ENCODE measurements around the gene RTKN. TPM values are rescaled to one million over a fixed set of nuclear protein-coding genes. Genes with fewer than 3 reads are reported as not detected.
A peak's percentile ranks its signal among the peaks of the same experiment; 100 is the strongest.

Gene RTKN
- total and polyA plus RNA-seq, 4 donors: 27.8 to 98.0 (median 73.0) TPM

GRCh38 chr2:74414441-74414840, 27.3 kb downstream of the RTKN start:
- H3K36me3 ChIP-seq (ENCODE audit: control insufficient read depth in 4 of 4, insufficient read depth in 3 of 4, low read depth in 1 of 4, low read length in 3 of 4): no peaks in the 10 kb centered on the region
- WGBS: 75% methylated on average over 19 of the region's 19 CpGs
- H3K27ac ChIP-seq (ENCODE audit: low read depth in 1 of 2, low read length in 2 of 2): no peak overlapping the region
- no peak overlapping the region for H3K4me3 ChIP-seq (ENCODE audit: low read depth in 1 of 3, low read length in 3 of 3)
- H3K27me3 ChIP-seq (ENCODE audit: control insufficient read depth in 4 of 4, insufficient read depth in 4 of 4, low read length in 3 of 4): peaks cover 0 to 7% (median 0%) of the 10 kb centered on the region in 4 donors
- no peak for TF ChIP-seq SP1 (IDR thresholded peaks at IDR 0.05)
- no peaks in the 10 kb centered on the region for H3K9me3 ChIP-seq (ENCODE audit: control insufficient read depth in 4 of 4, low read length in 3 of 4)
- peaks cover 0 to 13% (median 11%) of the 10 kb centered on the region in 4 donors for H3K4me1 ChIP-seq (ENCODE audit: control insufficient read depth in 4 of 4, insufficient read depth in 4 of 4, low read length in 3 of 4)
- DNase-seq (ENCODE audit: low spot score): no peak
- H3K9ac ChIP-seq (ENCODE audit: low read depth in 1 of 2, low read length in 2 of 2): no peak overlapping the region

DNA sequence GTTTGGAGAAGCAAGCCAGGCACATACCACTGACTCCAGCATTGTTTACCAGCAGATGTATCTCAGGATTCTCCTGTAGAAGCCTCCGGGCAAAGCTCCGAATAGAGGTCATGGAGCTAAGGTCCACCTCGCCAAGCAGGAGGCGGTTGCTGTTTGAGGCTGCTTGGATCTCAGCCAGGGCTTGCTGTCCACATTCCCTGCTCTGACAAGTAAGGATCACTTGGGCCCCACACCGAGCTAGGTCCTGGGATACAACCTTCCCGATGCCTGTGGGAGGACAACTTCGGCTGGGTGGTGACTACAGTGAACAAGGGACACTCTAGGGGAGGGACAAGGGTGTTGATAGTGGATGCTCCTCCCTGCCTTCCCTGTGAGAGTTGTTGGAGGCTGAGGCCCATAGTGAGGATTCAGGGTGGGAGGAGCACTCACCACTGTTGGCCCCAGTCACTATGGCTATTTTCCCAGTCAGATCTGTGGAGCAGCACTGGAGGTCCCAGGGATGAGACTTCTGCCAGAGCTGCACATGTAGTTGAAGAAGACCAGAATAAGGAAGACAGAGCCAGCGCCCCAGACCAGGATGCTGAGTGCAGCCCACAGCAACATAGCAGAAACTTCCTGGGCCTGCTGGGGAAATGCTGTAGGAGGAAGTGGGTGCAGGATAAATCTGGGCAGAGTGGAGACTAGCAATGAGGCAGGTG, 28.6 kb downstream of the RTKN start:
- Histone ChIP-seq H3K4me3 (ENCODE audit: low read depth in 1 of 3, low read length in 3 of 3) (no peak overlapping the region), H3K27me3 (ENCODE audit: control insufficient read depth in 4 of 4, insufficient read depth in 4 of 4, low read length in 3 of 4) (peaks cover 0 to 7% (median 0%) of the 10 kb centered on the region in 4 donors), H3K27ac (ENCODE audit: low read depth in 1 of 2, low read length in 2 of 2) (no peak overlapping the region), H3K4me1 (ENCODE audit: control insufficient read depth in 4 of 4, insufficient read depth in 4 of 4, low read length in 3 of 4) (peaks cover 0 to 13% (median 11%) of the 10 kb centered on the region in 4 donors), H3K9me3 (ENCODE audit: control insufficient read depth in 4 of 4, low read length in 3 of 4) (no peaks in the 10 kb centered on the region), H3K36me3 (ENCODE audit: control insufficient read depth in 4 of 4, insufficient read depth in 3 of 4, low read depth in 1 of 4, low read length in 3 of 4) (no peaks in the 10 kb centered on the region), H3K9ac (ENCODE audit: low read depth in 1 of 2, low read length in 2 of 2) (no peak overlapping the region)
- TF ChIP-seq FOXA2 (IDR thresholded peaks at IDR 0.05) (no peak), RXRA (IDR thresholded peaks at IDR 0.05) (peak in 1 of 2 donors; percentile 66), RAD21 (IDR thresholded peaks at IDR 0.05) (peak in 1 of 2 donors; percentile 36), HNF4A (conservative IDR thresholded peaks at IDR 0.05) (peak in 1 of 2 donors; percentile 84), SP1 (IDR thresholded peaks at IDR 0.05) (peak; percentile 84), HNF4G (IDR thresholded peaks at IDR 0.05) (peak; percentile 50)
- 45% methylated on average over 8 of the region's 8 CpGs for WGBS
- DNase-seq (ENCODE audit: low spot score): no peak

DNA sequence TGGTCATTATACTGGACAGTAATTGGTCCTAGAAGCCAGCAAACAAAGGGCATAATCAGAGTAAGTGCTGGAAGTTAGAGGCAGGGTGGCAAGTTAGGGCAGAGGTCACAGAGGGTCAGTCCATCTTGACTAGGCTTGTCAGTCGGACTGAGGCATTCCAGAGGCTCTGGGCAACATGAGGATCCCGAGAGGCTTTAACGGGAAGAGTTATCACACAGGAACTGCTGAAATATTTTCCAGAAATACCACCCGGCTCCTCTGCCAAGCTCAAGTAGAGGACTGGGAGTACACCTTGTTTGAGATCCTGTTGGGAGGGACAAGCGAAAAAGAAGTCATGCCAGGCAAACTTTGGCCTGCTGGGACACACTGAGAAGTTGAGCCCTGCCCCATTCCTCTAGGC, 34.1 kb downstream of the RTKN start:
- no peaks in the 10 kb centered on the region for H3K4me1 ChIP-seq (ENCODE audit: control insufficient read depth in 4 of 4, insufficient read depth in 4 of 4, low read length in 3 of 4)
- no peak overlapping the region for H3K4me3 ChIP-seq (ENCODE audit: low read depth in 1 of 3, low read length in 3 of 3)
- DNase-seq (ENCODE audit: low spot score): no peak
- no peaks in the 10 kb centered on the region for H3K36me3 ChIP-seq (ENCODE audit: control insufficient read depth in 4 of 4, insufficient read depth in 3 of 4, low read depth in 1 of 4, low read length in 3 of 4)
- H3K9ac ChIP-seq (ENCODE audit: low read depth in 1 of 2, low read length in 2 of 2): no peak overlapping the region
- H3K27ac ChIP-seq (ENCODE audit: low read depth in 1 of 2, low read length in 2 of 2): no peak overlapping the region
- no peak for TF ChIP-seq CTCF (IDR thresholded peaks at IDR 0.05; ENCODE audit: low read depth, low read length, missing input control)
- no peak for TF ChIP-seq EGR1 (IDR thresholded peaks at IDR 0.05; ENCODE audit: low read depth in 2 of 2)
- TF ChIP-seq TAF1 (conservative IDR thresholded peaks at IDR 0.05): no peak
- TF ChIP-seq, protein P1, sequence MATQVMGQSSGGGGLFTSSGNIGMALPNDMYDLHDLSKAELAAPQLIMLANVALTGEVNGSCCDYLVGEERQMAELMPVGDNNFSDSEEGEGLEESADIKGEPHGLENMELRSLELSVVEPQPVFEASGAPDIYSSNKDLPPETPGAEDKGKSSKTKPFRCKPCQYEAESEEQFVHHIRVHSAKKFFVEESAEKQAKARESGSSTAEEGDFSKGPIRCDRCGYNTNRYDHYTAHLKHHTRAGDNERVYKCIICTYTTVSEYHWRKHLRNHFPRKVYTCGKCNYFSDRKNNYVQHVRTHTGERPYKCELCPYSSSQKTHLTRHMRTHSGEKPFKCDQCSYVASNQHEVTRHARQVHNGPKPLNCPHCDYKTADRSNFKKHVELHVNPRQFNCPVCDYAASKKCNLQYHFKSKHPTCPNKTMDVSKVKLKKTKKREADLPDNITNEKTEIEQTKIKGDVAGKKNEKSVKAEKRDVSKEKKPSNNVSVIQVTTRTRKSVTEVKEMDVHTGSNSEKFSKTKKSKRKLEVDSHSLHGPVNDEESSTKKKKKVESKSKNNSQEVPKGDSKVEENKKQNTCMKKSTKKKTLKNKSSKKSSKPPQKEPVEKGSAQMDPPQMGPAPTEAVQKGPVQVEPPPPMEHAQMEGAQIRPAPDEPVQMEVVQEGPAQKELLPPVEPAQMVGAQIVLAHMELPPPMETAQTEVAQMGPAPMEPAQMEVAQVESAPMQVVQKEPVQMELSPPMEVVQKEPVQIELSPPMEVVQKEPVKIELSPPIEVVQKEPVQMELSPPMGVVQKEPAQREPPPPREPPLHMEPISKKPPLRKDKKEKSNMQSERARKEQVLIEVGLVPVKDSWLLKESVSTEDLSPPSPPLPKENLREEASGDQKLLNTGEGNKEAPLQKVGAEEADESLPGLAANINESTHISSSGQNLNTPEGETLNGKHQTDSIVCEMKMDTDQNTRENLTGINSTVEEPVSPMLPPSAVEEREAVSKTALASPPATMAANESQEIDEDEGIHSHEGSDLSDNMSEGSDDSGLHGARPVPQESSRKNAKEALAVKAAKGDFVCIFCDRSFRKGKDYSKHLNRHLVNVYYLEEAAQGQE (IDR thresholded peaks at IDR 0.05): no peak
- no peak for TF ChIP-seq RXRA (IDR thresholded peaks at IDR 0.05)
- TF ChIP-seq NR2F2 (IDR thresholded peaks at IDR 0.05): no peak
- TF ChIP-seq GABPA (IDR thresholded peaks at IDR 0.05 in 1 of 2, conservative IDR thresholded peaks at IDR 0.05 in 1 of 2): no peak
- no peak for TF ChIP-seq RAD21 (IDR thresholded peaks at IDR 0.05)
- H3K9me3 ChIP-seq (ENCODE audit: control insufficient read depth in 4 of 4, low read length in 3 of 4): no peaks in the 10 kb centered on the region
- no peaks in the 10 kb centered on the region for H3K27me3 ChIP-seq (ENCODE audit: control insufficient read depth in 4 of 4, insufficient read depth in 4 of 4, low read length in 3 of 4)
- WGBS: 82% methylated on average over 5 of the region's 5 CpGs

All from liver (tissue), 9 donors.